GM21576 (cell line): Measurements from ENCODE around the gene MAML2.

Source experiments
- ATAC-seq: cut with Tn5 transposase; IDR thresholded peaks from one replicate; pipeline ENCODE4 v1.9.1; 2021; ENCODE audit warnings: mild to moderate bottlenecking, moderate library complexity; ENCODE audit not compliant: unreplicated experiment

Gene MAML2

GRCh38 chr11:95937358-95937757 lies 405.6 kb downstream of the MAML2 start:
- ATAC-seq = no peak

GRCh38 chr11:95933594-95933993 lies 409.4 kb downstream of the MAML2 start:
- no peak for ATAC-seq

DNA sequence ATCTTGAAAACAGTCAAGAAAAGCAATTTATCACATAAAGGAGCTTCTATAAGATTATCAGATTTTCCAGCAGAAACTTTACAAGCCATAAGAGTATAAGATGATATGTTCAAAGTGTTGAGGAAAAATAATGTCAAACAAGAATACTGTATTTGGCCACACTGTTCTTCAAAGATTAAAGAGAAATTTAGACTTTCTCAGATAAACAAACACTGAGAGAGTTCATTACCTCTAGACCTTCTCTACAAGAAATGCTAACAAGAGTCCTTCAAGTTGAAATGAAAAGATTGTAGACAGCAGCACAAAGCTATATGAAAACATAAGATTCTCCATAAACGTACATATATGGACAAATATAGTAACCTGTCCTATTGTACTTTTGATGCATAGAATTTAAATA lies 411.1 kb downstream of the MAML2 start:
- no peak for ATAC-seq

DNA sequence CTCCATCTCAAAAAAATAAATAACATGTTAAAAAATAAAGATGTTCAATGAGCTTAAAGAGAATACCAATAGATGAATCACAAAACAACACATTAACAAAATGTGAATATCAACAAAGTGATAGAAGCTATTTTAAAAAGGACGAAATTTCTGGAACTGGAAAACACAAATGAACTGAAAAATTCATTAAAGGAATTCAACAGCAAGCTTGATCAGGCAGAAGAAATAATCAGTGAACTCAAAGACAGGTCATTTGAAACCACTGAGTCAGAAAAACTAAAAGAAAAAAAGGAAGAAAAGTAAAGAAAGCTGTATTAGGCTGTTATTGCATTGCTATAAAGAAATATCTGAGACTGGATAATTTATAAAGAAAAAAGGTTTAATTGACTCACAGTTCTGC lies 412.0 kb downstream of the MAML2 start:
- ATAC-seq = no peak

GRCh38 chr11:95926726-95927125 lies 416.3 kb downstream of the MAML2 start:
- no peak for ATAC-seq
